T-helper 1 cell treated with Interleukin-12 subunit alpha and Interleukin-12 subunit beta and Interleukin-4 antibody, amounts not matched to agents 30 μg/mL and 1 μg/mL, for 36 hours (primary cell): ENCODE results near the gene LRGUK.
"Not testable (repeated sequence)": the region's sequence is repeated elsewhere in the genome, so short reads cannot be mapped to it uniquely, and the experiment has no call there.

Experiments
- H3K27ac Mint-ChIP-seq: one replicate; pipeline ENCODE4 v1.8.0; 2021; ENCODE audit warnings: mild to moderate bottlenecking, mixed read lengths
- H3K27me3 Mint-ChIP-seq: one replicate; pipeline ENCODE4 v1.8.0; 2021; ENCODE audit warnings: low read depth, mixed read lengths
- H3K36me3 Mint-ChIP-seq: one replicate; pipeline ENCODE4 v1.8.0; 2021; ENCODE audit warnings: low read depth, mixed read lengths
- H3K4me1 Mint-ChIP-seq: one replicate; pipeline ENCODE4 v1.8.0; 2021; ENCODE audit warnings: low read depth, mixed read lengths
- H3K4me3 Mint-ChIP-seq: one replicate; pipeline ENCODE4 v1.8.0; 2021; ENCODE audit warnings: mild to moderate bottlenecking, moderate library complexity, mixed read lengths
- H3K9me3 Mint-ChIP-seq: one replicate; pipeline ENCODE4 v1.8.0; 2021; ENCODE audit warnings: mixed read lengths

The LRGUK gene, protein sequence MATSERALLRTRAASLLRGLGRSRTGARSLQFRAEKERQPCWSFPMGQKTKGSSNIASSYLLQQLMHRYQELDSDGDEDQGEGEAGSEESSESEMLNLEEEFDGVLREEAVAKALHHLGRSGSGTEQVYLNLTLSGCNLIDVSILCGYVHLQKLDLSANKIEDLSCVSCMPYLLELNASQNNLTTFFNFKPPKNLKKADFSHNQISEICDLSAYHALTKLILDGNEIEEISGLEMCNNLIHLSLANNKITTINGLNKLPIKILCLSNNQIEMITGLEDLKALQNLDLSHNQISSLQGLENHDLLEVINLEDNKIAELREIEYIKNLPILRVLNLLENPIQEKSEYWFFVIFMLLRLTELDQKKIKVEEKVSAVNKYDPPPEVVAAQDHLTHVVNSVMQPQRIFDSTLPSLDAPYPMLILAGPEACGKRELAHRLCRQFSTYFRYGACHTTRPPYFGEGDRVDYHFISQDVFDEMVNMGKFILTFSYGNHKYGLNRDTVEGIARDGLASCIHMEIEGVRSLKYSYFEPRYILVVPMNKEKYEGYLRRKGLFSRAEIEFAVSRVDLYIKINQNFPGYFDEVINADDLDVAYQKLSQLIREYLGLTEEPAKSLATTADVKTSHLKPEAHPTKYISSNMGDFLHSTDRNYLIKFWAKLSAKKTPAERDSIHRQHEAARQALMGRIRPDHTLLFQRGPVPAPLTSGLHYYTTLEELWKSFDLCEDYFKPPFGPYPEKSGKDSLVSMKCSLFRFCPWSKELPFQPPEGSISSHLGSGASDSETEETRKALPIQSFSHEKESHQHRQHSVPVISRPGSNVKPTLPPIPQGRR

DNA sequence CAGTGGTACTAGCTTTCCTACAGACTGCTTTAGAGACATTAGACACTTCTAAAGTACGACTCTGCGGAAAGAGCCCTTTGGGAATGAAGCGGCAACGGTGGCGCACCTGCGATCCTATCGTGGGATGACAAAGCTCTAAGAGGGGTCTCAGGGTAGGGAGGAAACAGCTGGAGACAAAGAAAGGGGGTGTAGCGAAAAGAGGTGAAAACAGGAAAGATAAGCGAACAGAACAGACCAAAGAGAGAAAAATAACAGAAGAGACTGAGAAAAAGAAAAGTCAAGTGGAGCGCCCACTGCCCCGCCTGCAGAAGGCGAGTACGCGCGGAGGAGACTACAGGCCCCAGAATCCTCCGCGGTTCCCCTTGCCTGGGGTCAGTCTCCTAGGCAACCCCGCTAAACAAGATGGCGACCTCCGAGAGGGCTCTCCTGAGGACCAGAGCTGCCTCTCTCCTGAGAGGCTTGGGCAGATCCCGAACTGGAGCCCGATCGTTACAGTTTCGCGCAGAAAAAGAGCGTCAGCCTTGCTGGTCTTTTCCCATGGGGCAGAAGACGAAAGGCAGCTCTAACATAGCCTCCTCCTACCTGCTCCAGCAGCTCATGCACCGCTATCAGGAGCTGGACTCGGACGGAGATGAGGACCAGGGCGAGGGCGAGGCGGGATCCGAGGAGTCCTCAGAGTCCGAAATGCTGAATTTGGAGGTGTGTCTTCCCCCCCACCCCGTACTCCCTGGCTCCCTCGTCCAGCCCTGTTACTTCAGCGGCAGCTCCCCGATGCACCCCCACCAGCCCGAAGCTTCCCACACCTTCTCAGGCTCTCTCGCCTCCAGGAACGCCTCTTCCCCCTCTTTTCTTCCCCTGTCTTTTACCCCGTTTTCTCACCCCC is at the start of gene LRGUK:
Gene LRGUK, plus strand, starts transcription at position 375 of the 883 bp plus-strand sequence. Its CDS starts 28 bp downstream, at position 403.
- peak within 1 kb of the TSS; percentile 86 for H3K4me3 Mint-ChIP-seq
- no peak within 1 kb of the TSS for H3K27ac Mint-ChIP-seq
- peaks cover 36% of the 10 kb centered on the region for H3K27me3 Mint-ChIP-seq
- no peaks in the 10 kb centered on the region for H3K9me3 Mint-ChIP-seq
- no peaks in the 10 kb centered on the region for H3K36me3 Mint-ChIP-seq
- H3K4me1 Mint-ChIP-seq: peaks cover 10% of the 10 kb centered on the region

DNA sequence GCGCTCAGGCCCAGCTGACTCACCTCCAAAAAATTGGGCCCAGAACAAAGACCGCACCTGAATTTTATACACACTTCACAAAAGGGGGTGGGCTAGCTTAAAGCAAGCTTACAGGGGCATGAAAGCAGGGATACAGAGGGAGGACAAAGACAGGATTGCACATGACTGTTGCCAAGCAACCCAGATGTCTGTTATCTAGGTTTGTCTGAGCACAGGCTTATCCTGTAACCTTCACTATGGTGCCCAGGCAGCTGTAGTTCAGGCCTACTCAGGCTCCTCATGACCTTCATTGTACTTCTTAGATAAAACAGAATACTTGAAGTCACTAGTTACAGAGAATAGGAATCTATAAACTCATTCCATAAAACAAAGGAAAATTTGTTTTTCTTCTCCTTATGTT is 49.6 kb upstream of the LRGUK start:
- H3K9me3 Mint-ChIP-seq, H3K27ac Mint-ChIP-seq, H3K27me3 Mint-ChIP-seq, H3K4me1 Mint-ChIP-seq, H3K36me3 Mint-ChIP-seq, H3K4me3 Mint-ChIP-seq: not testable (repeated sequence)

DNA sequence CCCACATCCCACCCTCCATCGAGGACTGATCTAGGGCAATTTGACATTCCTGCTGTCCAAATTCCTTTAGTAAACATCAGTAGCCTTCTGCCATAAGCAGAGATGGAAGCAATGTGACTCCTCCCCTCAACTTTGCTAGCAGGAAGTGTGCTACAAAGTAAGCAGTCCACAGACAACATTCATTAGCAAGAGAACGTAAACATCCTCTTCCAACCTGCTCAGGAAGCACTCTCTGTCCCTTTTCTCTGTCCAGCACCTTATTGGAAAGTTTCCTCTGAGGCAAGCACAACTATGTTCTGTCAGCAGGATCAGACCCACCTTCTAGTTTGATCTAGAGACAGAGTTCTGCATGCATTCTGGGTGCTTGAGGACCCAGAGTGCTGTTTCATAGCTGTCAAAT is 48.1 kb upstream of the LRGUK start:
- Mint-ChIP-seq H3K4me1 (no peaks in the 10 kb centered on the region), H3K4me3 (no peak overlapping the region), H3K27me3 (no peaks in the 10 kb centered on the region), H3K9me3 (peaks cover 8% of the 10 kb centered on the region), H3K27ac (no peak overlapping the region), H3K36me3 (peaks cover 3% of the 10 kb centered on the region)

DNA sequence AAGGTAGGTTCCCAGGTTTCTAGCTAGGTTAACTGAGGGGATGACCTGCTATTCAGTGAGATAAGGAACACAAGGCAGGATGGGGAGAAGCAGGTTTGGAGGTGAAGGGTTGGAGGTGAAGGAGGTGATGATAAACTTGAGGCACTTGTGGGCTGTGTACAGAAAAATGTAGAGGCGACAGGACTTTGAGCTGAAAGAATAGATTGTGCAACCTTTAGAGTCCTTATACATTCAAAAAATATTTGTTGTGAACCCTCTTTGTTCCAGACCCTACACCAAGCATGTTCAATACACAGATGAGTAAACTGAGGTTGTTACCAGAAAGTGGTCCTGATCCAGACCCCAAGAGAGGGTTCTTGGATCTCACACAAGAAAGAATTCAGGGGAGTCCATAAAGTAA is 45.4 kb upstream of the LRGUK start:
- H3K27ac Mint-ChIP-seq: no peak overlapping the region
- no peaks in the 10 kb centered on the region for H3K4me1 Mint-ChIP-seq
- no peaks in the 10 kb centered on the region for H3K36me3 Mint-ChIP-seq
- H3K4me3 Mint-ChIP-seq: no peak overlapping the region
- H3K9me3 Mint-ChIP-seq: peaks cover 5% of the 10 kb centered on the region
- H3K27me3 Mint-ChIP-seq: no peaks in the 10 kb centered on the region

DNA sequence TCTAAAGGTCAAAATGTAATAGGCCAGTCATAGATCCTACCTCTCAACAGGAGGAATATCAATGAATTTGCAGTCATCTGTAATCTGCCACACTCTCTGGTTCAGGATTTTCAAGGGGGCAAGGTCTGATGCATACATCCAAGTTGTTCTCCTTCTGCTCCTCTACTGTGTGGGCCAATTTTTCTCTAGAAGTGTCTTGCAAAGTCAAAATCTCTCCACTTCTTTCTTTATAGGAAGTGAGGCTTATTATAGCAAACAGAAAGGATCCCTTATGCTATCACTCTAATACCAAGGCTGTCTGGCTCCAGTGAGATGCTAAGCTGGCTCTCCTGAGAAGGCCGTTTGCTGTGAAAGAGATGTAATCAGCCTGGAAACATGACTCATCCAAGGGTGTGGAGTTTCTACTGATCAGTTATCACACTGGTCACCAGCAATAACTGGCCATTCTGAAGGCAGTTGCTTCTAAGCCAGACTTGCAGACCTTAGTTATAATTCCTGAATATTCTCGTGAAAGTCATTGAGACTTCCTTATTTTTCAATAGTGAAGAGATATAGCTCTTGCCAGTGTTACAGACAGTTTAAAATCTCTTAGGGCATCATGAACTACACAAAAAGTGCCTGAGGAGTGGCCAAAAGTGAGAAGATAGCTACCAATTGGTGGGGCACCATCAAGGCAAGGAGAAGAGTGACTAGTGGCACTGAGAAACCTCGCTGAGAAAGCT is 43.2 kb upstream of the LRGUK start:
- Mint-ChIP-seq H3K27me3 (no peaks in the 10 kb centered on the region), H3K27ac (no peak overlapping the region), H3K36me3 (no peaks in the 10 kb centered on the region), H3K4me1 (no peaks in the 10 kb centered on the region), H3K9me3 (peaks cover 22% of the 10 kb centered on the region), H3K4me3 (no peak overlapping the region)

DNA sequence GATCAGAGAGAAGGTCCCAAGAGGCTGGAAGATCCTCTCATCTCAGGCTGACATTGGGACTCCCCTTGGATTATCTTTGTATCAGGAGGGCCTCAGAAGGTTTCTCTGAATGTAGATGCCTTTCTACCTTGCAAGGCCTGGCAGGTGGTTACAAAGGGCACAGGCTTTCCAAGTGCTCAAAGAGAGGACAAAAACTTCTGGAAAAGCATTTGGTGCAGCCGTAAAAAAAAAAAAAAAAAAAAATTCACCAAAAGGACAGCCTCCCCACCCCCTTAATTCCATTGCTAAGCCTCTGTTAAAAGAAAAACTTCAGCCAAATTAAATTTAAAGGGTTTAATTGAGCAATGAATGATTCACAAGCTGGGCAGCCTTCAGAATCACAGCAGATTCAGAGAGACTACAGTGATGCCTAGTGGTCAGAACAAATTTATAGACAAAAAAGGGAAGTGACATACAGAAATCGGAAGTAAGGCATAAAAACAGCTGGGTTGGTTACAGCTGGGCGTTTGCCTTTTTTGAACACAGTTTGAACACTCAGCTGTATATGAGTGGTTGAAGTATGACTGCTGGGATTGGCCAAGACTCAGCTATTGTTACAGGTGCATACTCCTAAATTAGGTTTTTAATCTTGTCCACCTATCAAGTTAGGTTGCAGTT is 42.5 kb upstream of the LRGUK start:
- Mint-ChIP-seq H3K27me3 (no peaks in the 10 kb centered on the region), H3K9me3 (peaks cover 29% of the 10 kb centered on the region), H3K4me3 (no peak overlapping the region), H3K27ac (no peak overlapping the region), H3K4me1 (no peaks in the 10 kb centered on the region), H3K36me3 (no peaks in the 10 kb centered on the region)

DNA sequence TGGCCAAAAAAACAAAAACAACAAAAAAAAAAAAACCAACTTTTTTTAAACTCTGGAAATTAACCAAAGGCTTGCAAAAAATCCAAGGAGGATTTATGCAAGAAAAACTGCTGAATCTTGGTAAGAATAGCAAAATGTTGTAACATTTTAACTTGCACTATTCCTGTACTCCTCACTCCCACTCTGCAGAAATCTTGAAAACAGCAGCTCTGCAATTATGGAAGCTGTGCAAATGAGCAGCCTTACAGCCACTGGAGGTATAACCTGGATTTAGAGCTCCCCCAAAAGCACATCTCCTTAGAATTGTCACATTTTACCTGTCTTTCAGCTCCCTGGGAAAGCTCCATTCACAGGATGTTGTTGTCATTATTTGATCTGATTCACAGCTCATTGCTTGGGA is 41.8 kb upstream of the LRGUK start:
- Mint-ChIP-seq H3K4me1 (no peaks in the 10 kb centered on the region), H3K36me3 (no peaks in the 10 kb centered on the region), H3K27me3 (no peaks in the 10 kb centered on the region), H3K9me3 (peaks cover 36% of the 10 kb centered on the region), H3K4me3 (no peak overlapping the region), H3K27ac (no peak overlapping the region)

DNA sequence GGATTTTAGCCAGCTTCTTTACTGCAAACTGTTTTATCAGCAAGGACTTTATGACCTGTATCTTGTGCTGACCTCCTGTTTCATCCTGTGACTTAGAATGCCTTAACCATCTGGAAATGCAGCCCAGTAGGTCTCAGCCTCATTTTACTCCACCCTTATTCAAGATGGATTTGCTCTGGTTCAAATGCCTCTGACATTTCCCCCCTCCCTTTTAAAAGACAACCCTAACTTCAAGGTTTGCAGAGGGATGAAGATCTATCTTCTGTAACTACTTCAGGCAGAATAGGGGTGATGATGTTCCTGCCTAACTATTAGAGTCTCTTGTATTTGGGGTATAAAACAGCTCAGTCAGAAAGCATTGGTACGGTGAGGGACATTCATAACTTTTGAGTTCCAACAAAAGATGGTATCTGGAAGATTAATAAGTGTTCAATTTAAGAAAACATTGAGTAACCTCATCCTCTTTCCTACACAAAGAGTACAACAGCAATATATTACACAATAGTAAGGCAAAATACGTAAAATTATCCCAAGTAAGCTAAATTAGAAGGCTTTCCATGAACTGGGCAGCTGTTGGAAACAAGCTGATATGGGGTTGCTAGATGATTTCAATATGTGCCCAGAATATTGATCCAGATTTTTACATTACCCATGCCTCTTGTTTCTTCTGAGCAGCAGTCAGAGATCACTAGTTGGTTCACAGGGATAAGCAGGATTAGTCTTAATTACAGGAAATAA is 40.0 kb upstream of the LRGUK start:
- H3K4me3 Mint-ChIP-seq: no peak overlapping the region
- no peaks in the 10 kb centered on the region for H3K4me1 Mint-ChIP-seq
- H3K27ac Mint-ChIP-seq: no peak overlapping the region
- no peaks in the 10 kb centered on the region for H3K36me3 Mint-ChIP-seq
- peaks cover 43% of the 10 kb centered on the region for H3K9me3 Mint-ChIP-seq
- H3K27me3 Mint-ChIP-seq: no peaks in the 10 kb centered on the region

DNA sequence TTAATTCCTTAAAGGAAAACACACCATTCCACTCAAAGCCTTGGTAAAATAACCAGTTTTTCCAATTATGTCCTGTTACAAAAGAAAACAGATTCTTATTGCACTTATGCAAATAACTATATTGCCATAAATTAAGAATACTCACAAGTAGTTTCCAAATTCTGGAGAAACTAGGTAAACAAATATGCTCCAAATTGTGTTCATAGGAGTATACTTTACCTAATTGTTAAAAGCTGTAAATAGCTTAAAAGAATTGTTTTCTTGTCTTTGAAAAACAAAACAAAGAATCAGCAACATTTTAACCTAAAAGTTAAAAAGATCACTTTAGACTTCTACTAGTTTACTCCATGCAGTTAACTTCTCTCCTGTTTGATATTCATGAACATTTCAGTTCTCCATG is 38.9 kb upstream of the LRGUK start:
- peaks cover 47% of the 10 kb centered on the region for H3K9me3 Mint-ChIP-seq
- H3K36me3 Mint-ChIP-seq: no peaks in the 10 kb centered on the region
- no peaks in the 10 kb centered on the region for H3K4me1 Mint-ChIP-seq
- no peaks in the 10 kb centered on the region for H3K27me3 Mint-ChIP-seq
- H3K4me3 Mint-ChIP-seq: no peak overlapping the region
- H3K27ac Mint-ChIP-seq: no peak overlapping the region

DNA sequence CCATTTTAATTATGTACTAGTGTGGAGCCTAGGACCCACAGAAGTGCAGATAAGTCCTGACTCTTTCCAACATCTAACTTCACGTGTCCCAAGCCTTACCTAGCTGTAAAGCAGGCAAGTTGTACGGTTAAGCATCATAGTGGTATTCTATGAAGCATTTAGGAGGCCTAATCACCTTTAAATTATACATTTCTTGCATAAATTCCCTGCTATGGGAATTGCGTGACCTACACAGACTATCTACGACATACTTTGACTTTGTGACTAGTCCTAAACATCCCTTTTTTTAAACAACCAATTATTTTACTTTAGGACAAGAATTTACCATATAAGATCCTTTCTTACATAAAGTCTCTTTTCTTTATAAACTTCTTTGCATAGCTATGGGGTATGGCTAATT is 37.7 kb upstream of the LRGUK start:
- Mint-ChIP-seq H3K27me3 (no peaks in the 10 kb centered on the region), H3K36me3 (no peaks in the 10 kb centered on the region), H3K4me1 (no peaks in the 10 kb centered on the region), H3K4me3 (no peak overlapping the region), H3K9me3 (peaks cover 59% of the 10 kb centered on the region), H3K27ac (no peak overlapping the region)

DNA sequence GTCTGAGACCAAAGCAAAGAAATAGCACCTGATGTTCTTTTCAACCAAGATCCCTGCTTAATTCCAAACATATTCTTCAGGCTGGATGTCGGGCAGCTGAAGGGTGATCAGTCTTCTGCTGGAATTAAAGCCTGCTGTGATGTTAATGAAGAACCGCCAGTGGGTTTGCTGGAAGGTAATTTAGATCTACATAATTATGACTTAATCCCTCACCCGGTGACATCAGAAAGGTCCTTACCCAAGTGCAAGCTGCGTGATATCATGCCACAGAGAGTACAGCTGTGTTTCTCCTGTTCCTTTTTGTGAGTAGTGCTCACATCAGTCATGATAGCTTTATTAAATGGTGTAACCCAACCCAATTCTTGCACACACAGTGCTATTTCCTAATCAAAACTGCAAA is 29.1 kb upstream of the LRGUK start:
- H3K4me1 Mint-ChIP-seq: no peaks in the 10 kb centered on the region
- H3K27me3 Mint-ChIP-seq: no peaks in the 10 kb centered on the region
- H3K9me3 Mint-ChIP-seq: peaks cover 18% of the 10 kb centered on the region
- H3K4me3 Mint-ChIP-seq: no peak overlapping the region
- no peak overlapping the region for H3K27ac Mint-ChIP-seq
- H3K36me3 Mint-ChIP-seq: no peaks in the 10 kb centered on the region

DNA sequence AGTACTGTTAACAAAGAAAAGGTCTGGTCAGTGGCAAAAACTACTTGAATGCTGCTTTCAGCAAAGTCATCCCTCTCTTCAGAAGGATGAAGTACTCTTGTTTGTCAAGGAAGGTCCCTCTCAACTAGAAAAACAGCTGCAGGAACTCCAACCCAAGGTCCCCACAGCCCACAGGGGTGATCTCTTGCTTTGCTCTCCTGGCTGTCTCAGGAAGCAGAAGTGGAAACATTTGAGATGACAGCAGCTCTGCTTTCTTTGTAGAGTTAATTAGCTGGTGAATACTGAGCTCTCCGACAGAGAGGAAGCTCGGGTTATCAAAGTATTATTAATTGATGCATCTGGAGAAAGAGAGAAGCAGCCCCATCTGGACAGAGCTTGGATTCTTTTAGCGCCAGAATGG is 25.4 kb upstream of the LRGUK start:
- Mint-ChIP-seq H3K27me3 (no peaks in the 10 kb centered on the region), H3K9me3 (peaks cover 3% of the 10 kb centered on the region), H3K27ac (no peak overlapping the region), H3K4me1 (no peaks in the 10 kb centered on the region), H3K36me3 (no peaks in the 10 kb centered on the region), H3K4me3 (no peak overlapping the region)

DNA sequence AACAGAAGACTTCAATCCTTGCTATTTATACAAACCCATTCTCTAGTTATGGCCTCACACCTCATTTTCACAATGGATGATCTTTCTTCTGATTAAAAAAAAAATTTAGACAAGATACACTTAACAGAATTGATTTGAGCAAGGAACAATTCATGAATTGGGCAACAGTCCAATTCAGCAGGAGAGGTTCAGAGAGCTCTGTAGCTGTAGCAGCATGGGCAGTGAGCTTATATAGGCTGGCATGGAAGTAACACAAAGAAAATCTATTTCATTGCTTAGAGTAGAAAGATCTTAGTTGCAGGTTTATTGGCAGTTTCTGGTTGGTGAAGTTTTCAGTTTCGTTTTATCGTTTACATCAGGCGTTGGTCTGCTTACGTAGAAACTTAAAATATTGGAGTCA is 23.0 kb upstream of the LRGUK start:
- Mint-ChIP-seq H3K4me3 (no peak overlapping the region), H3K9me3 (peaks cover 3% of the 10 kb centered on the region)

More for the DNA sequence above, 23.0 kb upstream of the LRGUK start:
- H3K36me3 Mint-ChIP-seq: no peaks in the 10 kb centered on the region
- H3K4me1 Mint-ChIP-seq: no peaks in the 10 kb centered on the region
- no peak overlapping the region for H3K27ac Mint-ChIP-seq
- no peaks in the 10 kb centered on the region for H3K27me3 Mint-ChIP-seq
